SH-SY5Y (cell line): Measurements from ENCODE around the gene RAB36.

Source experiments
- GATA2 ChIP-seq: IDR thresholded peaks from 2 replicates; pipeline ENCODE4 v1.6.1; 2011; ENCODE audit warnings: mild to moderate bottlenecking, low read depth, low read length
- GATA3 ChIP-seq: IDR thresholded peaks from 2 replicates; pipeline ENCODE4 v1.6.1; 2011; ENCODE audit warnings: low read depth, mild to moderate bottlenecking, low read length, moderate library complexity

GRCh38 chr22:23098718-23099530, 46.4 kb upstream of the RAB36 start:
- TF ChIP-seq GATA3, result no peak
- no peak for TF ChIP-seq GATA2
